Urothelium cell line (cell line): Measurements from ENCODE around the gene DOLPP1.

Experiments used
- DNase-seq: peaks from one replicate; pipeline ENCODE4 v3.0.0; 2011; ENCODE audit warnings: low spot score, mixed read lengths
- FAIRE-seq: peaks from 2 replicates; lab custom pipeline; 2011; peaks lifted over from hg19 to GRCh38; lab: Jason Lieb, UNC

The DOLPP1 gene

GRCh38 chr9:129093602-129094386 is 12.9 kb downstream of the DOLPP1 start:
- DNase-seq = no peak
- FAIRE-seq = peak; percentile 9

GRCh38 chr9:129094387-129095169 is 13.7 kb downstream of the DOLPP1 start:
- DNase-seq (no peak), FAIRE-seq (no peak)

- FAIRE-seq = no peak
Observed at GRCh38 chr9:129095170-129095667, 14.3 kb downstream of the DOLPP1 start.

GRCh38 chr9:129095908-129096307 is 15.0 kb downstream of the DOLPP1 start:
- FAIRE-seq (no peak), DNase-seq (no peak)

More at GRCh38 chr9:129095170-129095667, 14.3 kb downstream of the DOLPP1 start:
- DNase-seq = no peak

- DNase-seq (no peak), FAIRE-seq (no peak)
Observed at GRCh38 chr9:129097671-129098306, 16.9 kb downstream of the DOLPP1 start.

GRCh38 chr9:129098328-129098727 is 17.4 kb downstream of the DOLPP1 start:
- DNase-seq (no peak), FAIRE-seq (no peak)

GRCh38 chr9:129100383-129101169 is 19.7 kb downstream of the DOLPP1 start:
- FAIRE-seq (no peak), DNase-seq (no peak)

GRCh38 chr9:129101279-129101678 is 20.4 kb downstream of the DOLPP1 start:
- DNase-seq (no peak), FAIRE-seq (no peak)

- no peak for DNase-seq
- FAIRE-seq = no peak
Observed at GRCh38 chr9:129102095-129102525, 21.2 kb downstream of the DOLPP1 start.

GRCh38 chr9:129102791-129103594 is 22.1 kb downstream of the DOLPP1 start:
- FAIRE-seq = no peak
- peak; percentile 46 for DNase-seq

GRCh38 chr9:129103595-129103965 is 22.7 kb downstream of the DOLPP1 start:
- DNase-seq = no peak
- no peak for FAIRE-seq

GRCh38 chr9:129104051-129104450 is 23.1 kb downstream of the DOLPP1 start:
- DNase-seq = no peak
- no peak for FAIRE-seq

GRCh38 chr9:129105857-129106694 is 25.2 kb downstream of the DOLPP1 start:
- no peak for FAIRE-seq
- DNase-seq = no peak

GRCh38 chr9:129107651-129108050 is 26.7 kb downstream of the DOLPP1 start:
- DNase-seq = no peak
- FAIRE-seq = no peak

- FAIRE-seq (no peak), DNase-seq (no peak)
Observed at GRCh38 chr9:129108083-129108804, 27.3 kb downstream of the DOLPP1 start.

GRCh38 chr9:129108805-129109536 is 28.1 kb downstream of the DOLPP1 start:
- DNase-seq = no peak
- FAIRE-seq = no peak

- FAIRE-seq (no peak), DNase-seq (no peak)
Observed at GRCh38 chr9:129109537-129109903, 28.6 kb downstream of the DOLPP1 start.
